GM21447 (cell line): ENCODE measurements around the gene USP17L13.
"Not testable (repeated sequence)": the region's sequence is repeated elsewhere in the genome, so short reads cannot be mapped to it uniquely, and the experiment has no call there.

Experiments used
- ATAC-seq: cut with Tn5 transposase; IDR thresholded peaks from one replicate; pipeline ENCODE4 v1.9.1; 2021; ENCODE audit not compliant: unreplicated experiment

The USP17L13 gene, protein sequence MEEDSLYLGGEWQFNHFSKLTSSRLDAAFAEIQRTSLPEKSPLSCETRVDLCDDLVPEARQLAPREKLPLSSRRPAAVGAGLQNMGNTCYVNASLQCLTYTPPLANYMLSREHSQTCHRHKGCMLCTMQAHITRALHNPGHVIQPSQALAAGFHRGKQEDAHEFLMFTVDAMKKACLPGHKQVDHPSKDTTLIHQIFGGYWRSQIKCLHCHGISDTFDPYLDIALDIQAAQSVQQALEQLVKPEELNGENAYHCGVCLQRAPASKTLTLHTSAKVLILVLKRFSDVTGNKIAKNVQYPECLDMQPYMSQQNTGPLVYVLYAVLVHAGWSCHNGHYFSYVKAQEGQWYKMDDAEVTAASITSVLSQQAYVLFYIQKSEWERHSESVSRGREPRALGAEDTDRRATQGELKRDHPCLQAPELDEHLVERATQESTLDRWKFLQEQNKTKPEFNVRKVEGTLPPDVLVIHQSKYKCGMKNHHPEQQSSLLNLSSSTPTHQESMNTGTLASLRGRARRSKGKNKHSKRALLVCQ

DNA sequence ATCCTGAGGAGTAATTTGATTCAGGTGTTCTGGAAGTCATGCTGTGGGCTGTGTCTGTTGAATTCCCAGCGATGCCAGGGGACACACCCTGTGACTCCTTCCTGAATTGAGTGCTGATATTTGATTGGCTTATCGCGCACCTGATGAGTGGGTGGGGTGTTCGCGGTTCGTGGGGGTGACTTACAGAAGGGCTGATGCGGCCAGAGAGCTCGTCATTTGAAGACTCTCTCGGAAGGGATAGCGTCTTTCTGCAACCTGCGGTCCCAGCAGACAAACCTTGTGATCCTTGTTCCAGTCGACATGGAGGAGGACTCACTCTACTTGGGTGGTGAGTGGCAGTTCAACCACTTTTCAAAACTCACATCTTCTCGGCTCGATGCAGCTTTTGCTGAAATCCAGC lies at the start of gene USP17L13:
USP17L13 (plus strand) TSS at position 301 of the 400 bp plus-strand sequence; CDS start at position 301, 0 bp downstream.
- not testable (repeated sequence) for ATAC-seq

DNA sequence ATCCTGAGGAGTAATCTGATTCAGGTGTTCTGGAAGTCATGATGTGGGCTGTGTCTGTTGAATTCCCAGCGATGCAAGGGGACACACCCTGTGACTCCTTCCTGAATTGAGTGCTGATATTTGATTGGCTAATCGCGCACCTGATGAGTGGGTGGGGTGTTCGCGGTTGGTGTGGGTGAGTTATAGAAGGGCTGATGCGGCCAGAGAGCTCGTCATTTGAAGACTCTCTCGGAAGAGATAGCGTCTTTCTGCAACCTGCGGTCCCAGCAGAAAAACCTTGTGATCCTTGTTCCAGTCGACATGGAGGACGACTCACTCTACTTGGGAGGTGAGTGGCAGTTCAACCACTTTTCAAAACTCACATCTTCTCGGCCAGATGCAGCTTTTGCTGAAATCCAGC lies 14.3 kb upstream of the USP17L13 start, which contains the start of gene USP17L10:
USP17L10 (plus strand) TSS at position 301 of the 400 bp plus-strand sequence; CDS start at position 301, 0 bp downstream.
- not testable (repeated sequence) for ATAC-seq

DNA sequence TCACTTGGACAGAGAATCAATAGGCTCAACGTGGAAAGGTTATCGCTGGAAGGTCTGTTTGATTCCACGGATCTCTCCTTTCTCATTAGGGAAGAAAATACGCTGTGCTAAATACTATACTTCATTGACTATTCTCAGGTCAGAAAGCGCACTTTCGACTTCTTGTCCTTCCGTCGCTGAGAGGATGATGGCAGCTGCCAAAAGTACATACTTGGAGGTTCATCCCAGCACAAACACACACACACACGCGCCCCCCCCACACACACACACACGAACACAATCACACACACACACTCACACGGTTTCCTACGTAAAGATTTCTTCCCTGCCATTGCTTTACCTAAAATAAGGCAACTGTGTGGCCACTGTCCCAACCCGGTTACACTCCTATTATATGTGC lies 10.0 kb upstream of the USP17L13 start:
- not testable (repeated sequence) for ATAC-seq

DNA sequence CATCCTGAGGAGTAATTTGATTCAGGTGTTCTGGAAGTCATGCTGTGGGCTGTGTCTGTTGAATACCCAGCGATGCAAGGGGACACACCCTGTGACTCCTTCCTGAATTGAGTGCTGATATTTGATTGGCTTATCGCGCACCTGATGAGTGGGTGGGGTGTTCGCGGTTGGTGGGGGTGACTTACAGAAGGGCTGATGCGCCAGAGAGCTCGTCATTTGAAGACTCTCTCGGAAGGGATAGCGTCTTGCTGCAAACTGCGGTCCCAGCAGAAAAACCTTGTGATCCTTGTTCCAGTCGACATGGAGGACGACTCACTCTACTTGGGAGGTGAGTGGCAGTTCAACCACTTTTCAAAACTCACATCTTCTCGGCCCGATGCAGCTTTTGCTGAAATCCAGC lies 9.6 kb upstream of the USP17L13 start, which contains the start of gene USP17L11:
USP17L11 (plus strand) TSS at position 301 of the 400 bp plus-strand sequence; CDS start at position 301, 0 bp downstream.
- ATAC-seq, result not testable (repeated sequence)

DNA sequence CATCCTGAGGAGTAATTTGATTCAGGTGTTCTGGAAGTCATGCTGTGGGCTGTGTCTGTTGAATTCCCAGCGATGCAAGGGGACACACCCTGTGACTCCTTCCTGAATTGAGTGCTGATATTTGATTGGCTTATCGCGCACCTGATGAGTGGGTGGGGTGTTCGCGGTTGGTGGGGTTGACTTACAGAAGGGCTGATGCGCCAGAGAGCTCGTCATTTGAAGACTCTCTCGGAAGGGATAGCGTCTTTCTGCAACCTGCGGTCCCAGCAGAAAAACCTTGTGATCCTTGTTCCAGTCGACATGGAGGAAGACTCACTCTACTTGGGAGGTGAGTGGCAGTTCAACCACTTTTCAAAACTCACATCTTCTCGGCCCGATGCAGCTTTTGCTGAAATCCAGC lies 4.8 kb upstream of the USP17L13 start, which contains the start of gene USP17L12:
USP17L12 (plus strand) TSS at position 301 of the 400 bp plus-strand sequence; CDS start at position 301, 0 bp downstream.
- not testable (repeated sequence) for ATAC-seq

DNA sequence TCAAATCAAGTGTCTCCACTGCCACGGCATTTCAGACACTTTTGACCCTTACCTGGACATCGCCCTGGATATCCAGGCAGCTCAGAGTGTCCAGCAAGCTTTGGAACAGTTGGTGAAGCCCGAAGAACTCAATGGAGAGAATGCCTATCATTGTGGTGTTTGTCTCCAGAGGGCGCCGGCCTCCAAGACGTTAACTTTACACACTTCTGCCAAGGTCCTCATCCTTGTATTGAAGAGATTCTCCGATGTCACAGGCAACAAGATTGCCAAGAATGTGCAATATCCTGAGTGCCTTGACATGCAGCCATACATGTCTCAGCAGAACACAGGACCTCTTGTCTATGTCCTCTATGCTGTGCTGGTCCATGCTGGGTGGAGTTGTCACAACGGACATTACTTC lies 5.6 kb downstream of the USP17L13 start:
- not testable (repeated sequence) for ATAC-seq

DNA sequence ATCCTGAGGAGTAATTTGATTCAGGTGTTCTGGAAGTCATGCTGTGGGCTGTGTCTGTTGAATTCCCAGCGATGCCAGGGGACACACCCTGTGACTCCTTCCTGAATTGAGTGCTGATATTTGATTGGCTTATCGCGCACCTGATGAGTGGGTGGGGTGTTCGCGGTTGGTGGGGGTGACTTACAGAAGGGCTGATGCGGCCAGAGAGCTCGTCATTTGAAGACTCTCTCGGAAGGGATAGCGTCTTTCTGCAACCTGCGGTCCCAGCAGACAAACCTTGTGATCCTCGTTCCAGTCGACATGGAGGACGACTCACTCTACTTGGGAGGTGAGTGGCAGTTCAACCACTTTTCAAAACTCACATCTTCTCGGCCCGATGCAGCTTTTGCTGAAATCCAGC lies 9.4 kb downstream of the USP17L13 start, which contains the start of gene USP17L15:
USP17L15 (plus strand) TSS at position 301 of the 400 bp plus-strand sequence; CDS start at position 301, 0 bp downstream.
- ATAC-seq, result not testable (repeated sequence)

DNA sequence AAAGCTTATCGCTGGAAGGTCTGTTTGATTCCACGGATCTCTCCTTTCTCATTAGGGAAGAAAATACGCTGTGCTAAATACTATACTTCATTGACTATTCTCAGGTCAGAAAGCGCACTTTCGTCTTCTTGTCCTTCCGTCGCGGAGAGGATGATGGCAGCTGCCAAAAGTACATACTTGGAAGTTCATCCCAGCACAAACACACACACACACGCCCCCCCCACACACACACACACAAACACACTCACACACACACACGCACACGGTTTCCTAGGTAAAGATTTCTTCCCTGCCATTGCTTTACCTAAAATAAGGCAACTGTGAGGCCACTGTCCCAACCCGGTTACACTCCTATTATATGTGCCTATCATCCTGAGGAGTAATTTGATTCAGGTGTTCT lies 13.8 kb downstream of the USP17L13 start:
- ATAC-seq, result not testable (repeated sequence)

DNA sequence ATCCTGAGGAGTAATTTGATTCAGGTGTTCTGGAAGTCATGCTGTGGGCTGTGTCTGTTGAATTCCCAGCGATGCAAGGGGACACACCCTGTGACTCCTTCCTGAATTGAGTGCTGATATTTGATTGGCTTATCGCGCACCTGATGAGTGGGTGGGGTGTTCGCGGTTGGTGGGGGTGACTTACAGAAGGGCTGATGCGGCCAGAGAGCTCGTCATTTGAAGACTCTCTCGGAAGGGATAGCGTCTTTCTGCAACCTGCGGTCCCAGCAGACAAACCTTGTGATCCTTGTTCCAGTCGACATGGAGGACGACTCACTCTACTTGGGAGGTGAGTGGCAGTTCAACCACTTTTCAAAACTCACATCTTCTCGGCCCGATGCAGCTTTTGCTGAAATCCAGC lies 18.9 kb downstream of the USP17L13 start, which contains the start of gene USP17L17:
USP17L17 (plus strand) TSS at position 301 of the 400 bp plus-strand sequence; CDS start at position 301, 0 bp downstream.
- ATAC-seq, result not testable (repeated sequence)

DNA sequence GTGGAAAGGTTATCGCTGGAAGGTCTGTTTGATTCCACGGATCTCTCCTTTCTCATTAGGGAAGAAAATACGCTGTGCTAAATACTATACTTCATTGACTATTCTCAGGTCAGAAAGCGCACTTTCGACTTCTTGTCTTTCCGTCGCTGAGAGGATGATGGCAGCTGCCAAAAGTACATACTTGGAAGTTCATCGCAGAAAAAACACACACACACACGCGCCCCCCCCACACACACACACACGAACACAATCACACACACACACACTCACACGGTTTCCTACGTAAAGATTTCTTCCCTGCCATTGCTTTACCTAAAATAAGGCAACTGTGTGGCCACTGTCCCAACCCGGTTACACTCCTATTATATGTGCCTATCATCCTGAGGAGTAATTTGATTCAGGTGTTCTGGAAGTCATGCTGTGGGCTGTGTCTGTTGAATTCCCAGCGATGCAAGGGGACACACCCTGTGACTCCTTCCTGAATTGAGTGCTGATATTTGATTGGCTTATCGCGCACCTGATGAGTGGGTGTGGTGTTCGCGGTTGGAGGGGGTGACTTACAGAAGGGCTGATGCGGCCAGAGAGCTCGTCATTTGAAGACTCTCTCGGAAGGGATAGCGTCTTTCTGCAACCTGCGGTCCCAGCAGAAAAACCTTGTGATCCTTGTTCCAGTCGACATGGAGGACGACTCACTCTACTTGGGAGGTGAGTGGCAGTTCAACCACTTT lies 23.4 kb downstream of the USP17L13 start, which contains the start of gene USP17L18:
USP17L18 (plus strand) TSS at position 678 of the 728 bp plus-strand sequence; CDS start at position 678, 0 bp downstream.
- ATAC-seq, result not testable (repeated sequence)

DNA sequence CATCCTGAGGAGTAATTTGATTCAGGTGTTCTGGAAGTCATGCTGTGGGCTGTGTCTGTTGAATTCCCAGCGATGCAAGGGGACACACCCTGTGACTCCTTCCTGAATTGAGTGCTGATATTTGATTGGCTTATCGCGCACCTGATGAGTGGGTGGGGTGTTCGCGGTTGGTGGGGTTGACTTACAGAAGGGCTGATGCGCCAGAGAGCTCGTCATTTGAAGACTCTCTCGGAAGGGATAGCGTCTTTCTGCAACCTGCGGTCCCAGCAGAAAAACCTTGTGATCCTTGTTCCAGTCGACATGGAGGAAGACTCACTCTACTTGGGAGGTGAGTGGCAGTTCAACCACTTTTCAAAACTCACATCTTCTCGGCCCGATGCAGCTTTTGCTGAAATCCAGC lies 28.4 kb downstream of the USP17L13 start, which contains the start of gene USP17L19:
USP17L19 (plus strand) TSS at position 301 of the 400 bp plus-strand sequence; CDS start at position 301, 0 bp downstream.
- not testable (repeated sequence) for ATAC-seq

DNA sequence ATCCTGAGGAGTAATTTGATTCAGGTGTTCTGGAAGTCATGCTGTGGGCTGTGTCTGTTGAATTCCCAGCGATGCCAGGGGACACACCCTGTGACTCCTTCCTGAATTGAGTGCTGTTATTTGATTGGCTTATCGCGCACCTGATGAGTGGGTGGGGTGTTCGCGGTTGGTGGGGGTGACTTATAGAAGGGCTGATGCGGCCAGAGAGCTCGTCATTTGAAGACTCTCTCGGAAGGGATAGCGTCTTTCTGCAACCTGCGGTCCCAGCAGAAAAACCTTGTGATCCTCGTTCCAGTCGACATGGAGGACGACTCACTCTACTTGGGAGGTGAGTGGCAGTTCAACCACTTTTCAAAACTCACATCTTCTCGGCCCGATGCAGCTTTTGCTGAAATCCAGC lies 33.1 kb downstream of the USP17L13 start, which contains the start of gene USP17L20:
USP17L20 (plus strand) TSS at position 301 of the 400 bp plus-strand sequence; CDS start at position 301, 0 bp downstream.
- not testable (repeated sequence) for ATAC-seq

DNA sequence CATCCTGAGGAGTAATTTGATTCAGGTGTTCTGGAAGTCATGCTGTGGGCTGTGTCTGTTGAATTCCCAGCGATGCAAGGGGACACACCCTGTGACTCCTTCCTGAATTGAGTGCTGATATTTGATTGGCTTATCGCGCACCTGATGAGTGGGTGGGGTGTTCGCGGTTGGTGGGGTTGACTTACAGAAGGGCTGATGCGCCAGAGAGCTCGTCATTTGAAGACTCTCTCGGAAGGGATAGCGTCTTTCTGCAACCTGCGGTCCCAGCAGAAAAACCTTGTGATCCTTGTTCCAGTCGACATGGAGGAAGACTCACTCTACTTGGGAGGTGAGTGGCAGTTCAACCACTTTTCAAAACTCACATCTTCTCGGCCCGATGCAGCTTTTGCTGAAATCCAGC lies 37.9 kb downstream of the USP17L13 start, which contains the start of gene USP17L21:
USP17L21 (plus strand) TSS at position 301 of the 400 bp plus-strand sequence; CDS start at position 301, 0 bp downstream.
- ATAC-seq, result not testable (repeated sequence)

DNA sequence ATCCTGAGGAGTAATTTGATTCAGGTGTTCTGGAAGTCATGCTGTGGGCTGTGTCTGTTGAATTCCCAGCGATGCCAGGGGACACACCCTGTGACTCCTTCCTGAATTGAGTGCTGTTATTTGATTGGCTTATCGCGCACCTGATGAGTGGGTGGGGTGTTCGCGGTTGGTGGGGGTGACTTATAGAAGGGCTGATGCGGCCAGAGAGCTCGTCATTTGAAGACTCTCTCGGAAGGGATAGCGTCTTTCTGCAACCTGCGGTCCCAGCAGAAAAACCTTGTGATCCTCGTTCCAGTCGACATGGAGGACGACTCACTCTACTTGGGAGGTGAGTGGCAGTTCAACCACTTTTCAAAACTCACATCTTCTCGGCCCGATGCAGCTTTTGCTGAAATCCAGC lies 42.6 kb downstream of the USP17L13 start, which contains the start of gene USP17L22:
USP17L22 (plus strand) TSS at position 301 of the 400 bp plus-strand sequence; CDS start at position 301, 0 bp downstream.
- ATAC-seq, result not testable (repeated sequence)

DNA sequence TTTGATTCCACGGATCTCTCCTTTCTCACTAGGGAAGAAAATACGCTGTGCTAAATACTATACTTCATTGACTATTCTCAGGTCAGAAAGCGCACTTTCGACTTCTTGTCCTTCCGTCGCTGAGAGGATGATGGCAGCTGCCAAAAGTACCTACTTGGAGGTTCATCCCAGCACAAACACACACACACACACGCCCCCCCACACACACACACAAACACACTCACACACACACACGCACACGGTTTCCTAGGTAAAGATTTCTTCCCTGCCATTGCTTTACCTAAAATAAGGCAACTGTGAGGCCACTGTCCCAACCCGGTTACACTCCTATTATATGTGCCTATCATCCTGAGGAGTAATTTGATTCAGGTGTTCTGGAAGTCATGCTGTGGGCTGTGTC lies 47.0 kb downstream of the USP17L13 start:
- not testable (repeated sequence) for ATAC-seq
